ENCODE results near the gene CD248. TPM values are rescaled to one million over a fixed set of nuclear protein-coding genes. Genes with fewer than 3 reads are reported as not detected.

Gene CD248
- total RNA-seq, 2 experiments from 2014 or later = 3.3 to 3.4 TPM

- ChIA-PET POLR2A (interaction anchor here (0.7 kb wide), 1 partner anchor 37 kb away, joined by 4 read pairs; no protein-coding TSS in a partner anchor), CTCF (no interaction called here)
- Histone ChIP-seq H3K27me3 (ENCODE audit: control insufficient read depth in 1 of 2, insufficient read depth in 2 of 2, low read length in 2 of 2) (no peaks in the 10 kb centered on the region), H3K4me1 (ENCODE audit: insufficient read depth, low read length) (peaks cover 47% of the 10 kb centered on the region), H3K36me3 (ENCODE audit: insufficient read depth, low read length) (peaks cover 3% of the 10 kb centered on the region), H3K4me3 (ENCODE audit: low read length) (no peak overlapping the region), H3K9me3 (ENCODE audit: control insufficient read depth in 1 of 2, insufficient read depth in 1 of 2, low read length in 2 of 2) (no peaks in the 10 kb centered on the region), H3K27ac (ENCODE audit: low read depth in 1 of 2, low read length in 2 of 2) (no peak overlapping the region)
- ATAC-seq (ENCODE audit: poor library complexity) = no peak
- peak overlapping the region; percentile 100 for H3K4me3 Mint-ChIP-seq
- intact Hi-C loops (cut with DNase I, micrococcal nuclease) = loop anchor here (2.0 to 10.0 kb wide), 3 partner anchors 22 to 1264 kb away; partner anchors contain the start of genes CDCA5 (in 1 of the 2), SLC29A2 (in 1 of the 2) and ZFPL1 (in 1 of the 2)
- DNase-seq = no peak
- peaks cover 5% of the 10 kb centered on the region for H3K27me3 Mint-ChIP-seq
- peaks cover 35% of the 10 kb centered on the region for H3K36me3 Mint-ChIP-seq (ENCODE audit: low read depth)
- peaks cover 2% of the 10 kb centered on the region for H3K9me3 Mint-ChIP-seq
- TF ChIP-seq CTCF (IDR thresholded peaks at IDR 0.05) = no peak
- peaks cover 38% of the 10 kb centered on the region for H3K4me1 Mint-ChIP-seq (ENCODE audit: low read depth)
- peak overlapping the region; percentile 100 for H3K27ac Mint-ChIP-seq
These were observed 32.2 kb upstream of the CD248 start for GRCh38 chr11:66349084-66349386.

GRCh38 chr11:66347425-66348276 lies 30.8 kb upstream of the CD248 start, which contains the start of gene B4GAT1:
B4GAT1 (minus strand) TSS chr11:66347629; CDS start chr11:66347545, 84 bp downstream.
- H3K27me3 ChIP-seq (ENCODE audit: control insufficient read depth in 1 of 2, insufficient read depth in 2 of 2, low read length in 2 of 2) = no peaks in the 10 kb centered on the region
- intact Hi-C loops (cut with DNase I, micrococcal nuclease) = loop anchor here (2.0 to 10.0 kb wide), 3 partner anchors 23 to 1263 kb away; partner anchors contain the start of genes CDCA5 (in 1 of the 2), SLC29A2 (in 1 of the 2) and ZFPL1 (in 1 of the 2)
- Mint-ChIP-seq H3K27ac (peak within 1 kb of the TSS; percentile 100), H3K27me3 (peaks cover 5% of the 10 kb centered on the region), H3K4me1 (ENCODE audit: low read depth) (peaks cover 52% of the 10 kb centered on the region), H3K36me3 (ENCODE audit: low read depth) (peaks cover 38% of the 10 kb centered on the region), H3K4me3 (peak within 1 kb of the TSS; percentile 100), H3K9me3 (peaks cover 2% of the 10 kb centered on the region)
- H3K4me3 ChIP-seq (ENCODE audit: low read length) = peak within 1 kb of the TSS; percentile 96
- DNase-seq (peak; percentile 68 to 93 (median 78)), ATAC-seq (ENCODE audit: poor library complexity) (peak; percentile 49)
- H3K36me3 ChIP-seq (ENCODE audit: insufficient read depth, low read length) = peaks cover 1% of the 10 kb centered on the region
- ChIA-PET POLR2A (interaction anchor here (0.6 to 6.3 kb wide), 14 partner anchors 12 to 733 kb away, joined by 3 to 46 read pairs (median 4); partner anchors contain the start of genes CD248, DPP3, PCNX3 and RCE1), CTCF (interaction anchor here (1.0 to 1.6 kb wide), 2 partner anchors 38 to 65 kb away, joined by 3 to 4 read pairs; no protein-coding TSS in a partner anchor)
- no peaks in the 10 kb centered on the region for H3K9me3 ChIP-seq (ENCODE audit: control insufficient read depth in 1 of 2, insufficient read depth in 1 of 2, low read length in 2 of 2)
- H3K27ac ChIP-seq (ENCODE audit: low read depth in 1 of 2, low read length in 2 of 2) = peak within 1 kb of the TSS; percentile 57 to 65
- H3K4me1 ChIP-seq (ENCODE audit: insufficient read depth, low read length) = peaks cover 56% of the 10 kb centered on the region
- no peak for TF ChIP-seq CTCF (IDR thresholded peaks at IDR 0.05)

GRCh38 chr11:66346476-66347424 lies 29.9 kb upstream of the CD248 start:
- H3K36me3 Mint-ChIP-seq (ENCODE audit: low read depth) = peaks cover 43% of the 10 kb centered on the region
- intact Hi-C loops (cut with DNase I, micrococcal nuclease) = loop anchor here (5.0 to 10.0 kb wide), 2 partner anchors 41 to 1262 kb away; partner anchors contain the start of genes CDCA5 (in 1 of the 2) and ZFPL1 (in 1 of the 2)
- ATAC-seq (ENCODE audit: poor library complexity) = no peak
- H3K4me1 Mint-ChIP-seq (ENCODE audit: low read depth) = peaks cover 53% of the 10 kb centered on the region
- ChIA-PET CTCF (interaction anchor here (1.6 to 4.2 kb wide), 2 partner anchors 35 to 39 kb away, joined by 4 to 24 read pairs; no protein-coding TSS in a partner anchor), POLR2A (interaction anchor here (0.7 to 6.3 kb wide), 11 partner anchors 20 to 732 kb away, joined by 3 to 46 read pairs (median 4); partner anchors contain the start of genes CD248, PCNX3, RCE1 and SLC29A2)
- H3K27me3 Mint-ChIP-seq = peaks cover 5% of the 10 kb centered on the region
- Histone ChIP-seq H3K27me3 (ENCODE audit: control insufficient read depth in 1 of 2, insufficient read depth in 2 of 2, low read length in 2 of 2) (no peaks in the 10 kb centered on the region), H3K4me1 (ENCODE audit: insufficient read depth, low read length) (peaks cover 56% of the 10 kb centered on the region), H3K9me3 (ENCODE audit: control insufficient read depth in 1 of 2, insufficient read depth in 1 of 2, low read length in 2 of 2) (no peaks in the 10 kb centered on the region), H3K4me3 (ENCODE audit: low read length) (peak overlapping the region; percentile 96), H3K36me3 (ENCODE audit: insufficient read depth, low read length) (peaks cover 10% of the 10 kb centered on the region), H3K27ac (ENCODE audit: low read depth in 1 of 2, low read length in 2 of 2) (peak overlapping the region; percentile 57 to 65)
- peak overlapping the region; percentile 97 for H3K4me3 Mint-ChIP-seq
- peak overlapping the region; percentile 100 for H3K27ac Mint-ChIP-seq
- peak in 1 of 14 experiments; percentile 38 for DNase-seq
- H3K9me3 Mint-ChIP-seq = peaks cover 2% of the 10 kb centered on the region
- no peak for TF ChIP-seq CTCF (IDR thresholded peaks at IDR 0.05)

All from CD4-positive, alpha-beta T cell (primary cell).